ENCODE measurements around the gene USP21. TPM values are rescaled to one million over a fixed set of nuclear protein-coding genes. Genes with fewer than 3 reads are reported as not detected.

The USP21 gene
- total RNA-seq, 1 experiment from 2014 or later, result 43.9 TPM

GRCh38 chr1:161187311-161187710, 28.0 kb downstream of the USP21 start:
- DNase-seq, result no peak
- Histone ChIP-seq H3K9me2 (replicated peaks; ENCODE audit: insufficient read depth, low read length) (no peaks in the 10 kb centered on the region), H3K36me3 (ENCODE audit: insufficient read depth, low read length) (no peaks in the 10 kb centered on the region), H3K9me3 (ENCODE audit: low read length) (no peaks in the 10 kb centered on the region), H3K27me3 (ENCODE audit: low read length) (no peaks in the 10 kb centered on the region), H3K9ac (ENCODE audit: low read length) (no peak overlapping the region), H3K27ac (ENCODE audit: low read length) (peak overlapping the region; percentile 98), H2AFZ (ENCODE audit: low read length) (peak overlapping the region; percentile 81), H3K4me2 (ENCODE audit: low read depth, low read length, poor library complexity, severe bottlenecking) (no peak overlapping the region), H3K4me3 (ENCODE audit: low read length) (no peak overlapping the region), H3K79me2 (ENCODE audit: low read length) (no peaks in the 10 kb centered on the region), H3K4me1 (ENCODE audit: low read length) (peaks cover 43% of the 10 kb centered on the region), H4K20me1 (ENCODE audit: insufficient read depth, low read depth, low read length) (no peaks in the 10 kb centered on the region)

GRCh38 chr1:161188381-161188780, 29.1 kb downstream of the USP21 start:
- DNase-seq, result no peak
- Histone ChIP-seq H3K27ac (ENCODE audit: low read length) (no peak overlapping the region), H3K9me2 (replicated peaks; ENCODE audit: insufficient read depth, low read length) (no peaks in the 10 kb centered on the region), H3K27me3 (ENCODE audit: low read length) (no peaks in the 10 kb centered on the region), H3K9me3 (ENCODE audit: low read length) (no peaks in the 10 kb centered on the region), H3K4me2 (ENCODE audit: low read depth, low read length, poor library complexity, severe bottlenecking) (no peak overlapping the region), H4K20me1 (ENCODE audit: insufficient read depth, low read depth, low read length) (no peaks in the 10 kb centered on the region), H3K36me3 (ENCODE audit: insufficient read depth, low read length) (no peaks in the 10 kb centered on the region), H3K9ac (ENCODE audit: low read length) (no peak overlapping the region), H3K79me2 (ENCODE audit: low read length) (no peaks in the 10 kb centered on the region), H3K4me3 (ENCODE audit: low read length) (no peak overlapping the region), H3K4me1 (ENCODE audit: low read length) (peaks cover 47% of the 10 kb centered on the region), H2AFZ (ENCODE audit: low read length) (no peak overlapping the region)

GRCh38 chr1:161189036-161189435, 29.7 kb downstream of the USP21 start:
- Histone ChIP-seq H3K4me2 (ENCODE audit: low read depth, low read length, poor library complexity, severe bottlenecking) (no peak overlapping the region), H3K27ac (ENCODE audit: low read length) (no peak overlapping the region), H2AFZ (ENCODE audit: low read length) (no peak overlapping the region), H3K9me3 (ENCODE audit: low read length) (no peaks in the 10 kb centered on the region), H3K4me3 (ENCODE audit: low read length) (no peak overlapping the region), H3K9ac (ENCODE audit: low read length) (no peak overlapping the region), H4K20me1 (ENCODE audit: insufficient read depth, low read depth, low read length) (no peaks in the 10 kb centered on the region), H3K36me3 (ENCODE audit: insufficient read depth, low read length) (no peaks in the 10 kb centered on the region), H3K9me2 (replicated peaks; ENCODE audit: insufficient read depth, low read length) (no peaks in the 10 kb centered on the region), H3K27me3 (ENCODE audit: low read length) (no peaks in the 10 kb centered on the region), H3K4me1 (ENCODE audit: low read length) (peaks cover 42% of the 10 kb centered on the region), H3K79me2 (ENCODE audit: low read length) (no peaks in the 10 kb centered on the region)
- no peak for DNase-seq

GRCh38 chr1:161190962-161191521, 31.7 kb downstream of the USP21 start:
- Histone ChIP-seq H3K27me3 (ENCODE audit: low read length) (no peaks in the 10 kb centered on the region), H3K9me2 (replicated peaks; ENCODE audit: insufficient read depth, low read length) (no peaks in the 10 kb centered on the region), H3K27ac (ENCODE audit: low read length) (no peak overlapping the region), H3K4me3 (ENCODE audit: low read length) (no peak overlapping the region), H4K20me1 (ENCODE audit: insufficient read depth, low read depth, low read length) (no peaks in the 10 kb centered on the region), H3K4me1 (ENCODE audit: low read length) (peaks cover 34% of the 10 kb centered on the region), H3K36me3 (ENCODE audit: insufficient read depth, low read length) (no peaks in the 10 kb centered on the region), H3K9ac (ENCODE audit: low read length) (no peak overlapping the region), H3K79me2 (ENCODE audit: low read length) (no peaks in the 10 kb centered on the region), H3K9me3 (ENCODE audit: low read length) (no peaks in the 10 kb centered on the region), H2AFZ (ENCODE audit: low read length) (no peak overlapping the region), H3K4me2 (ENCODE audit: low read depth, low read length, poor library complexity, severe bottlenecking) (no peak overlapping the region)
- DNase-seq, result no peak

GRCh38 chr1:161191971-161192370, 32.7 kb downstream of the USP21 start:
- no peaks in the 10 kb centered on the region for H3K36me3 ChIP-seq (ENCODE audit: insufficient read depth, low read length)
- H3K9ac ChIP-seq (ENCODE audit: low read length), result no peak overlapping the region
- no peak overlapping the region for H3K27ac ChIP-seq (ENCODE audit: low read length)
- no peaks in the 10 kb centered on the region for H3K9me3 ChIP-seq (ENCODE audit: low read length)
- H3K4me2 ChIP-seq (ENCODE audit: low read depth, low read length, poor library complexity, severe bottlenecking), result no peak overlapping the region
- H3K79me2 ChIP-seq (ENCODE audit: low read length), result no peaks in the 10 kb centered on the region
- peaks cover 24% of the 10 kb centered on the region for H3K4me1 ChIP-seq (ENCODE audit: low read length)
- H4K20me1 ChIP-seq (ENCODE audit: insufficient read depth, low read depth, low read length), result no peaks in the 10 kb centered on the region
- no peak overlapping the region for H3K4me3 ChIP-seq (ENCODE audit: low read length)
- no peaks in the 10 kb centered on the region for H3K9me2 ChIP-seq (replicated peaks; ENCODE audit: insufficient read depth, low read length)
- no peaks in the 10 kb centered on the region for H3K27me3 ChIP-seq (ENCODE audit: low read length)
- no peak for DNase-seq
- no peak overlapping the region for H2AFZ ChIP-seq (ENCODE audit: low read length)

GRCh38 chr1:161192476-161193465, 33.5 kb downstream of the USP21 start:
- H3K4me3 ChIP-seq (ENCODE audit: low read length), result no peak overlapping the region
- H2AFZ ChIP-seq (ENCODE audit: low read length), result peak overlapping the region; percentile 9; the same call in 1 of the 2 replicates
- H4K20me1 ChIP-seq (ENCODE audit: insufficient read depth, low read depth, low read length), result no peaks in the 10 kb centered on the region
- peak; percentile 92 for DNase-seq
- no peak overlapping the region for H3K4me2 ChIP-seq (ENCODE audit: low read depth, low read length, poor library complexity, severe bottlenecking)
- H3K4me1 ChIP-seq (ENCODE audit: low read length), result peaks cover 18% of the 10 kb centered on the region
- H3K27me3 ChIP-seq (ENCODE audit: low read length), result no peaks in the 10 kb centered on the region
- no peaks in the 10 kb centered on the region for H3K79me2 ChIP-seq (ENCODE audit: low read length)
- no peak overlapping the region for H3K9ac ChIP-seq (ENCODE audit: low read length)
- H3K9me2 ChIP-seq (replicated peaks; ENCODE audit: insufficient read depth, low read length), result no peaks in the 10 kb centered on the region
- H3K27ac ChIP-seq (ENCODE audit: low read length), result no peak overlapping the region
- H3K36me3 ChIP-seq (ENCODE audit: insufficient read depth, low read length), result no peaks in the 10 kb centered on the region
- no peaks in the 10 kb centered on the region for H3K9me3 ChIP-seq (ENCODE audit: low read length)

- Histone ChIP-seq H3K4me2 (ENCODE audit: low read depth, low read length, poor library complexity, severe bottlenecking) (no peak overlapping the region), H3K4me3 (ENCODE audit: low read length) (no peak overlapping the region), H3K9me3 (ENCODE audit: low read length) (no peaks in the 10 kb centered on the region), H2AFZ (ENCODE audit: low read length) (no peak overlapping the region), H3K9me2 (replicated peaks; ENCODE audit: insufficient read depth, low read length) (no peaks in the 10 kb centered on the region), H4K20me1 (ENCODE audit: insufficient read depth, low read depth, low read length) (no peaks in the 10 kb centered on the region), H3K27ac (ENCODE audit: low read length) (no peak overlapping the region), H3K79me2 (ENCODE audit: low read length) (no peaks in the 10 kb centered on the region), H3K27me3 (ENCODE audit: low read length) (no peaks in the 10 kb centered on the region), H3K4me1 (ENCODE audit: low read length) (peaks cover 18% of the 10 kb centered on the region), H3K36me3 (ENCODE audit: insufficient read depth, low read length) (no peaks in the 10 kb centered on the region), H3K9ac (ENCODE audit: low read length) (no peak overlapping the region)
- no peak for DNase-seq
Observed at GRCh38 chr1:161193561-161194235, 34.4 kb downstream of the USP21 start.

- H3K27me3 ChIP-seq (ENCODE audit: low read length), result no peaks in the 10 kb centered on the region
- peak overlapping the region; percentile 95 for H2AFZ ChIP-seq (ENCODE audit: low read length)
- no peaks in the 10 kb centered on the region for H4K20me1 ChIP-seq (ENCODE audit: insufficient read depth, low read depth, low read length)
- peak; percentile 65 for DNase-seq
- no peaks in the 10 kb centered on the region for H3K9me3 ChIP-seq (ENCODE audit: low read length)
- no peaks in the 10 kb centered on the region for H3K36me3 ChIP-seq (ENCODE audit: insufficient read depth, low read length)
- peak overlapping the region; percentile 36 for H3K4me2 ChIP-seq (ENCODE audit: low read depth, low read length, poor library complexity, severe bottlenecking)
- H3K27ac ChIP-seq (ENCODE audit: low read length), result peak overlapping the region; percentile 41
- H3K9ac ChIP-seq (ENCODE audit: low read length), result peak overlapping the region; percentile 23
- H3K4me1 ChIP-seq (ENCODE audit: low read length), result peaks cover 18% of the 10 kb centered on the region
- peak overlapping the region; percentile 7; the same call in 1 of the 2 replicates for H3K4me3 ChIP-seq (ENCODE audit: low read length)
- H3K9me2 ChIP-seq (replicated peaks; ENCODE audit: insufficient read depth, low read length), result no peaks in the 10 kb centered on the region
- H3K79me2 ChIP-seq (ENCODE audit: low read length), result no peaks in the 10 kb centered on the region
Observed at GRCh38 chr1:161195171-161195570, 35.9 kb downstream of the USP21 start.
